ENCODE measurements around the gene HSFX2. TPM values are rescaled to one million over a fixed set of nuclear protein-coding genes. Genes with fewer than 3 reads are reported as not detected.

HSFX2 gene
- total RNA-seq, 1 donor from 2014 or later: 0.77 TPM

DNA sequence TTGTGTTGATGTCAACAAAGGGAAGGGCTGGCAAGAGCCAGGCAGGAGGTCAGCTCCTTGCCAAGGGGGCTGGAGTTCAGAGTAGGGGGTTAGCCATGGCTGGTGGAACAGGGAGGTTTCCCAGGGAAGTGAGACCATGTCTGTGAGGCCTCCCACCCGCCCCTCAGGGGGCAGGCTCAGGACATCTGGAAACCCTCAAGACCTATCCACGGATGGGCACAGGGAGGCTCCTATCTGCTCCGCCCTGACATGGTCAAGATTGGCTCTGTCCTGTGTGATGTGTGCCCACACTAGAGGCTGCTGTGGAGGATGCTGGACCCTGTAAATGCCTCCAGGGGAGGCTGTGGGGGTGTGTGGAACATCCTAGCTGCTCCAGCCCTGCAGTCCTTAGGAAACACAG is 44.5 kb upstream of the HSFX2 start:
- Histone ChIP-seq H3K36me3 (no peaks in the 10 kb centered on the region), H2AFZ (replicated peaks) (no peak overlapping the region), H3K9ac (no peak overlapping the region), H3K4me3 (no peak overlapping the region), H3F3A (ENCODE audit: low read depth) (no peaks in the 10 kb centered on the region), H3K4me1 (no peaks in the 10 kb centered on the region), H3K27me3 (peaks cover 4% of the 10 kb centered on the region), H3K4me2 (no peak overlapping the region), H3K9me3 (ENCODE audit: low read depth) (no peaks in the 10 kb centered on the region), H3K27ac (no peak overlapping the region), H3K79me2 (ENCODE audit: low read depth) (no peaks in the 10 kb centered on the region), H4K20me1 (ENCODE audit: low read depth) (no peaks in the 10 kb centered on the region)
- H3K36me3 Mint-ChIP-seq: no peaks in the 10 kb centered on the region
- peaks cover 2% of the 10 kb centered on the region for H3K9me3 Mint-ChIP-seq
- no peak for DNase-seq (ENCODE audit: low spot score)
- no peaks in the 10 kb centered on the region for H3K4me1 Mint-ChIP-seq
- H3K4me3 Mint-ChIP-seq: no peak overlapping the region
- TF ChIP-seq EZH2phosphoT487 (IDR thresholded peaks at IDR 0.05) (no peak), EZH2 (IDR thresholded peaks at IDR 0.05) (no peak)
- TF ChIP-seq, protein P1, sequence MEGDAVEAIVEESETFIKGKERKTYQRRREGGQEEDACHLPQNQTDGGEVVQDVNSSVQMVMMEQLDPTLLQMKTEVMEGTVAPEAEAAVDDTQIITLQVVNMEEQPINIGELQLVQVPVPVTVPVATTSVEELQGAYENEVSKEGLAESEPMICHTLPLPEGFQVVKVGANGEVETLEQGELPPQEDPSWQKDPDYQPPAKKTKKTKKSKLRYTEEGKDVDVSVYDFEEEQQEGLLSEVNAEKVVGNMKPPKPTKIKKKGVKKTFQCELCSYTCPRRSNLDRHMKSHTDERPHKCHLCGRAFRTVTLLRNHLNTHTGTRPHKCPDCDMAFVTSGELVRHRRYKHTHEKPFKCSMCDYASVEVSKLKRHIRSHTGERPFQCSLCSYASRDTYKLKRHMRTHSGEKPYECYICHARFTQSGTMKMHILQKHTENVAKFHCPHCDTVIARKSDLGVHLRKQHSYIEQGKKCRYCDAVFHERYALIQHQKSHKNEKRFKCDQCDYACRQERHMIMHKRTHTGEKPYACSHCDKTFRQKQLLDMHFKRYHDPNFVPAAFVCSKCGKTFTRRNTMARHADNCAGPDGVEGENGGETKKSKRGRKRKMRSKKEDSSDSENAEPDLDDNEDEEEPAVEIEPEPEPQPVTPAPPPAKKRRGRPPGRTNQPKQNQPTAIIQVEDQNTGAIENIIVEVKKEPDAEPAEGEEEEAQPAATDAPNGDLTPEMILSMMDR (IDR thresholded peaks at IDR 0.05): no peak
- peaks cover 5% of the 10 kb centered on the region for H3K27me3 Mint-ChIP-seq (ENCODE audit: insufficient read depth, low read depth)
- no peak overlapping the region for H3K27ac Mint-ChIP-seq

DNA sequence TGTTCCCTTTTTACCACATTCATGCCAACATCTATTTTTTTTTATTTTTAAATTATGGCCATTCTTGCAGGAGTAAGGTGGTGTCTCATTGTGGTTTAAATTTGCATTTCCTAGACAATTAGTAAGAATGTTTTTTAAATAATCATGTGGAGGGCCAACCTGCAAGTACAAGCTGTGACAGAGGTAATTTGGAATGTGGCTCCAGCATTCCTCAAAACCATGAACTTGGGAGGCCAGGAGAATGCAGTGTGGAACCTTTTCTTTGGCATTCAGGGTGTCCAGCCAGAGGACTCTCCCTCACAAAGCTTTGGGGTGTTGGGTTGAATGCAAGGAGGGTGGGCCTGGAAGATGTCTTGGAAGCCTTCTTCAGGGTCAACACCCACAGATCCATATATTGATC is 43.7 kb upstream of the HSFX2 start:
- H3K27me3 ChIP-seq: peaks cover 8% of the 10 kb centered on the region
- Mint-ChIP-seq H3K36me3 (no peaks in the 10 kb centered on the region), H3K27me3 (ENCODE audit: insufficient read depth, low read depth) (peaks cover 5% of the 10 kb centered on the region), H3K27ac (no peak overlapping the region), H3K4me3 (no peak overlapping the region), H3K4me1 (no peaks in the 10 kb centered on the region), H3K9me3 (peaks cover 5% of the 10 kb centered on the region)
- H3K36me3 ChIP-seq: no peaks in the 10 kb centered on the region
- no peak overlapping the region for H3K4me3 ChIP-seq
- no peak overlapping the region for H2AFZ ChIP-seq (replicated peaks)
- no peak overlapping the region for H3K4me2 ChIP-seq
- H4K20me1 ChIP-seq (ENCODE audit: low read depth): no peaks in the 10 kb centered on the region
- TF ChIP-seq EZH2phosphoT487 (IDR thresholded peaks at IDR 0.05) (no peak), EZH2 (IDR thresholded peaks at IDR 0.05) (no peak)
- TF ChIP-seq, protein P1 (IDR thresholded peaks at IDR 0.05): no peak
- H3K9ac ChIP-seq: no peak overlapping the region
- no peaks in the 10 kb centered on the region for H3K9me3 ChIP-seq (ENCODE audit: low read depth)
- no peaks in the 10 kb centered on the region for H3K79me2 ChIP-seq (ENCODE audit: low read depth)
- no peak overlapping the region for H3K27ac ChIP-seq
- DNase-seq (ENCODE audit: low spot score): no peak
- H3K4me1 ChIP-seq: no peaks in the 10 kb centered on the region
- H3F3A ChIP-seq (ENCODE audit: low read depth): no peaks in the 10 kb centered on the region

DNA sequence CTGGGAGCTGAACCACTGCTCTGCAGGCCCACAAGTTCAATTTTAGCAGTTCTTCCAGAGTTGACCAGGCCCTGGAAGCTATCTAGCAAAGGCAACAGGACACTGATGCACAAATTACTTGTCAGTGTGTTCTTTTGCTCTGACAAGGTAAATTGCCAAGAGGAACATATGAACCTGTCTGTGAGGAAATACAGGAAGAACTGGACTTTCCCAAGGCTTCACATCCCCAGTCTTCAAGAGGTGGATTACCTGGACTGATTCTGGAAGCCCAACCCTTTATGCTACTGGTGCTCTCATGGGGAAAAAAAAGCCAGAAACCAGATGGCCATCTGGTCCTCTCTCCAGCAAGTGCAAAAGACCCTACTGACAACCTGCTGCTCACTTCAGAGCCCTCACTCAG is 38.4 kb upstream of the HSFX2 start:
- no peaks in the 10 kb centered on the region for H3K4me1 ChIP-seq
- H3K9me3 ChIP-seq (ENCODE audit: low read depth): no peaks in the 10 kb centered on the region
- Mint-ChIP-seq H3K4me1 (peaks cover 13% of the 10 kb centered on the region), H3K27me3 (ENCODE audit: insufficient read depth, low read depth) (peaks cover 7% of the 10 kb centered on the region), H3K27ac (no peak overlapping the region), H3K9me3 (peaks cover 13% of the 10 kb centered on the region), H3K4me3 (no peak overlapping the region), H3K36me3 (no peaks in the 10 kb centered on the region)
- no peaks in the 10 kb centered on the region for H3F3A ChIP-seq (ENCODE audit: low read depth)
- no peak overlapping the region for H3K27ac ChIP-seq
- H3K79me2 ChIP-seq (ENCODE audit: low read depth): peaks cover 20% of the 10 kb centered on the region
- H2AFZ ChIP-seq (replicated peaks): no peak overlapping the region
- DNase-seq (ENCODE audit: low spot score): no peak
- peaks cover 14% of the 10 kb centered on the region for H4K20me1 ChIP-seq (ENCODE audit: low read depth)
- no peaks in the 10 kb centered on the region for H3K36me3 ChIP-seq
- H3K9ac ChIP-seq: no peak overlapping the region
- peaks cover 30% of the 10 kb centered on the region for H3K27me3 ChIP-seq
- no peak overlapping the region for H3K4me3 ChIP-seq
- TF ChIP-seq EZH2phosphoT487 (IDR thresholded peaks at IDR 0.05): no peak
- TF ChIP-seq EZH2 (IDR thresholded peaks at IDR 0.05): no peak
- TF ChIP-seq, protein P1 (IDR thresholded peaks at IDR 0.05): no peak
- H3K4me2 ChIP-seq: no peak overlapping the region

All from neural progenitor cell (in vitro differentiated cells).